GM12892 (cell line): ENCODE data around the gene ATP2B2.

ENCODE experiments used
- POLR2A ChIP-seq: IDR thresholded peaks from 2 replicates; pipeline ENCODE4 v1.6.1; 2011; ENCODE audit warnings: low read depth, low read length, control low read depth
- POLR2AphosphoS5 ChIP-seq: IDR thresholded peaks from 2 replicates; pipeline ENCODE4 v1.6.1; 2011; ENCODE audit warnings: low read depth, low read length, control low read depth

DNA sequence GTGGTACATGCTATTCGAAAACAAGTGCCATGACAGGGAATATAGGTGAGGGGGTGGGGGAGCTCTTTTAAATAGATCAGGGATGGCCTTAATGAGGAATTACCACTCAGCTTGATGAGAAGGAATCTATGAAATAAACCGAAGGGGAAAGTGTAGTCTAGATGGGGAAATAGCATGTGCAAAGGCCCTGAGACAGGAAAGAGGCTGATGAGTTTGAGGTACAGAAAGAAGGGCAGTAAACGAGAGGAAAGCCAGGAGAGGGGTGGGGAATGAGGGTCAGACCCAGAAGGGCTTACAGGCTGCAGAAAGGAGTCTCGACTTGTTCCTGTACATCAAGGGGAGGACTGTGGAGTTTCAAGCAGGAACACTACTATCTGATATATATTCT is 12.2 kb downstream of the ATP2B2 start:
- TF ChIP-seq POLR2AphosphoS5 = no peak
- no peak for TF ChIP-seq POLR2A
